Measurements from ENCODE around the gene COLEC12. TPM values are rescaled to one million over a fixed set of nuclear protein-coding genes. Genes with fewer than 3 reads are reported as not detected.

COLEC12 gene
- not detected for total RNA-seq
- total RNA-seq (2013), result 0.05 TPM

- peaks cover 22 to 23% of the 10 kb centered on the region in 2 donors for H3K27me3 Mint-ChIP-seq (ENCODE audit: low read depth in 2 of 2)
- no peak within 1 kb of the TSS for H3K4me3 ChIP-seq (ENCODE audit: low read length)
- H3K4me1 ChIP-seq (ENCODE audit: control insufficient read depth, insufficient read depth, low read length), result peaks cover 4% of the 10 kb centered on the region
- WGBS (ENCODE audit: insufficient coverage), result 4% methylated on average over 75 of the region's 75 CpGs
- no peak within 1 kb of the TSS for H3K27ac ChIP-seq (ENCODE audit: low read length)
- peaks cover 11% of the 10 kb centered on the region for H3K27me3 ChIP-seq (ENCODE audit: control insufficient read depth, insufficient read depth, low read length)
- H3K9me3 Mint-ChIP-seq, result no peaks in the 10 kb centered on the region
- intact Hi-C loops (cut with micrococcal nuclease), result no loop called here
- no peak for TF ChIP-seq CTCF (IDR thresholded peaks at IDR 0.05)
- no peak within 1 kb of the TSS for H3K4me3 Mint-ChIP-seq
- H3K9me3 ChIP-seq (ENCODE audit: control insufficient read depth, insufficient read depth, low read length), result no peaks in the 10 kb centered on the region
- H3K36me3 Mint-ChIP-seq, result no peaks in the 10 kb centered on the region
- DNase-seq (no peak), ATAC-seq (no peak)
- H3K4me1 Mint-ChIP-seq, result no peaks in the 10 kb centered on the region
- no peak within 1 kb of the TSS for H3K27ac Mint-ChIP-seq
- H3K36me3 ChIP-seq (ENCODE audit: control insufficient read depth, insufficient read depth, low read length), result no peaks in the 10 kb centered on the region
Measured at GRCh38 chr18:500632-501405, at the start of gene COLEC12. Gene COLEC12, minus strand, starts transcription at chr18:500701. Its CDS starts 187 bp downstream, at chr18:500514.

GRCh38 chr18:549967-550366 is 49.5 kb upstream of the COLEC12 start:
- intact Hi-C loops (cut with micrococcal nuclease), result no loop called here
- DNase-seq, result no peak
- no peaks in the 10 kb centered on the region for H3K4me1 Mint-ChIP-seq
- no peak for ATAC-seq
- no peaks in the 10 kb centered on the region for H3K4me1 ChIP-seq (ENCODE audit: control insufficient read depth, insufficient read depth, low read length)
- H3K9me3 ChIP-seq (ENCODE audit: control insufficient read depth, insufficient read depth, low read length), result no peaks in the 10 kb centered on the region
- no peak for TF ChIP-seq CTCF (IDR thresholded peaks at IDR 0.05)
- H3K4me3 Mint-ChIP-seq, result no peak overlapping the region
- WGBS (ENCODE audit: insufficient coverage), result 75% methylated on average over 3 of the region's 3 CpGs
- H3K27ac ChIP-seq (ENCODE audit: low read length), result no peak overlapping the region
- no peaks in the 10 kb centered on the region for H3K36me3 ChIP-seq (ENCODE audit: control insufficient read depth, insufficient read depth, low read length)
- peaks cover 0 to 6% of the 10 kb centered on the region in 2 donors for H3K27me3 Mint-ChIP-seq (ENCODE audit: low read depth in 2 of 2)
- no peak overlapping the region for H3K27ac Mint-ChIP-seq
- no peaks in the 10 kb centered on the region for H3K27me3 ChIP-seq (ENCODE audit: control insufficient read depth, insufficient read depth, low read length)
- H3K4me3 ChIP-seq (ENCODE audit: low read length), result no peak overlapping the region
- H3K9me3 Mint-ChIP-seq, result no peaks in the 10 kb centered on the region
- no peaks in the 10 kb centered on the region for H3K36me3 Mint-ChIP-seq

- no peaks in the 10 kb centered on the region for H3K36me3 ChIP-seq (ENCODE audit: control insufficient read depth, insufficient read depth, low read length)
- no peaks in the 10 kb centered on the region for H3K36me3 Mint-ChIP-seq
- peaks cover 0 to 2% of the 10 kb centered on the region in 2 donors for H3K9me3 Mint-ChIP-seq
- H3K27ac Mint-ChIP-seq, result no peak overlapping the region
- intact Hi-C loops (cut with micrococcal nuclease), result no loop called here
- H3K4me1 ChIP-seq (ENCODE audit: control insufficient read depth, insufficient read depth, low read length), result no peaks in the 10 kb centered on the region
- H3K4me1 Mint-ChIP-seq, result no peaks in the 10 kb centered on the region
- H3K27me3 Mint-ChIP-seq (ENCODE audit: low read depth in 2 of 2), result peaks cover 0 to 8% of the 10 kb centered on the region in 2 donors
- DNase-seq, result no peak
- 80% methylated on average over 2 of the region's 4 CpGs for WGBS (ENCODE audit: insufficient coverage)
- H3K4me3 Mint-ChIP-seq, result no peak overlapping the region
- no peak for TF ChIP-seq CTCF (IDR thresholded peaks at IDR 0.05)
- no peaks in the 10 kb centered on the region for H3K27me3 ChIP-seq (ENCODE audit: control insufficient read depth, insufficient read depth, low read length)
- H3K27ac ChIP-seq (ENCODE audit: low read length), result no peak overlapping the region
- no peak overlapping the region for H3K4me3 ChIP-seq (ENCODE audit: low read length)
- no peaks in the 10 kb centered on the region for H3K9me3 ChIP-seq (ENCODE audit: control insufficient read depth, insufficient read depth, low read length)
- ATAC-seq, result no peak
Measured at GRCh38 chr18:543447-544078, 43.1 kb upstream of the COLEC12 start.
